Stimulated activated CD8-positive, alpha-beta memory T cell treated with anti-CD3 and anti-CD28 coated beads, Interleukin-12 subunit alpha, Interleukin-12 subunit beta, amount 100 ng/mL, for 4 hours (primary cell): ENCODE measurements around the gene LBX1.

Source experiments
- DNase-seq: peaks from one replicate; pipeline ENCODE4 v3.0.0-alpha.2; 2020; ENCODE audit warnings: low read depth

The LBX1 gene

DNA sequence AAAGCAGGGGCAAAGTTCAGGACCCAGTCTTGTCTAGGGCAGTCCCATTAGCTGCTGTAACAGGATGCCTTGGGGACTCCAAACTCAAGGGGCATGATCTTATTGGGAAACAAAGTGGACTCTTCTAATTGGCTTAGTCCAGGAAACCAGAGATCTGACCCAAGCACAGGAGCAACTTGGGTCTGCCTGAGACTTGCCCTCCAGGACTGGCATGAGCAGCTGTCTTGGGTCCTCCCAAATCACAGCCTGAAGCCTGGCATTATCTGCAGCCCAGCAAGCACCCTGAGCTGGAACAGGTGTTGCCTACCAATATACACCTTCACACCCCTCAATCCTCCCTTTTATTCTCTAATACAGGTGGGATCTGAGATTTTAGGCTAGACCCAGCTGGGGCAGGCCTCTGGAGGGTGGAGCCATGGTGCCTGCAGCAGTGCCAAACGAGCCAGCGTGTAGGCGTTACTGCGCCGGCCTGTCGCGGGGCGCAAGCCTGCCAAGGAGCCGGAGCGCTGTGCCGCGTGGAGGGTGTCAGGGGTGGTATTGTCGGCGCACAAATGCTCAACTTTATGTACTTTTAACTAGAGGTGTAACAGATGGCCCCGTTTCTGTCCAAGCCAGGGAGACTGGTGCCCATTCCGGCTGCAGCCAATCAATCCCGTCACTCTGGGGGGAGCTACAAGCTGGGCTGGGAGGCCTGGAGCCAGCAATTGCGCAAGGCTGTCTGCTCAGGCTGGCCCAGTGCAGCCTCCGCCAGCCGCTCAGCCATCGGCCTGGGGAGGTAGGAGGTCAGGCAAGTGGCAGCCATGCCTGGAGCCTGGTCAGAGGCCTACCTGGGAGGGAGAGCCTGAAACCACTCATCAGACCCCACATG, 12.8 kb upstream of the LBX1 start:
- DNase-seq: no peak

DNA sequence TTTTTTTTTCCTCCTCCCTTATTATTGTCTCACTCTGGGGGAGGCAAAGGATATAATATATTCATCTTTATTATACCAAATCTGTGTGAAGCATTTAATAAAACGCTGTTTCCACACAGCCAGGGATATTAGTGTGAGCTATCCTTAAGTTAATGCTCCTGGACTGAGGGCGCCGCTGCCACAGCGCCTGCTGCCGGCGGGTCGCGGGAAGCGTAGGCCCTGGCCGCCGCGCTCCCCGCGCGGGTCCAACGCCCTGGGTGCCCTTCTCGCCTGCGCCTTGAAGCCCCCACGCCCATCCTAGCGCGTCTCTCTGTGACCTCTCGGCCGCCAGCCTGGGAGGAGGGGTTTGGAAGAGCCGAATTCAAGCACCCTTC, 9.5 kb upstream of the LBX1 start:
- no peak for DNase-seq

DNA sequence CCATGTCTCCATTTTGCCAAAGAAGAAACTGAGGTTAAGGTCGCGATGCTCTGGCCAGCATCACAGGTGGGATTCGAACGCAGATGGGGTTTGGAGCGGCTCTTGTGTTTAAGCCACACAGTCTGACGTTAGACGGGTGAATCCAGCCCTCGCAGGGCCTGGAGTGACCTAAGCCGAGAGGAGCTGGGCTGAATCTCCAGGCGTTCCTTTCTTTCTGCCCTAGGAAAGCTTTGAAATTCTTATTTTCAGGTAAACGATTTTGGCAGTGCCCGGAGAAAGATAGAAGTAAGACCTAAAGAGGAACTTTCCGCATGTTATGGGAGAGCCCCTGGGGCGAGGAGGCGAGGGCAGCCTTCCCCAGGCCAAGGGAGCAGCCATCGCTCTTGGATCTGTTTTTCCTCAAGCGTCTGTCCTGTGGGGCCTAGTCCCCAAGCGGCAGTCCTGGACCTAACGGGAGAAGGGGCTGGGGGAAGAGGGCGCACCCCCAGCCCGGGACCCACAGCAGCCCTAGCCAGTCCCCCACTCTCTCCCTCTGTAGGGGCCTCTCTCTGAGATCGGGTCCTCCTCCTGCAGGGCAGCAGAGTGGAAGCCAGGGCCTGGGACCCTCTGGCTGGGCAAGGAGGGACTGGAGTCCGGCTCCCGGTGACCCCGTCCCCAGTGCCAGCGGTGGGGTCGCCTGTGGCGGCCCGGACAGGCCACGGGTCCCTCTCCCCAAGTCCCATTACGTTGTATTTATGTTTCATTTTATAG, 8.9 kb upstream of the LBX1 start:
- no peak for DNase-seq

DNA sequence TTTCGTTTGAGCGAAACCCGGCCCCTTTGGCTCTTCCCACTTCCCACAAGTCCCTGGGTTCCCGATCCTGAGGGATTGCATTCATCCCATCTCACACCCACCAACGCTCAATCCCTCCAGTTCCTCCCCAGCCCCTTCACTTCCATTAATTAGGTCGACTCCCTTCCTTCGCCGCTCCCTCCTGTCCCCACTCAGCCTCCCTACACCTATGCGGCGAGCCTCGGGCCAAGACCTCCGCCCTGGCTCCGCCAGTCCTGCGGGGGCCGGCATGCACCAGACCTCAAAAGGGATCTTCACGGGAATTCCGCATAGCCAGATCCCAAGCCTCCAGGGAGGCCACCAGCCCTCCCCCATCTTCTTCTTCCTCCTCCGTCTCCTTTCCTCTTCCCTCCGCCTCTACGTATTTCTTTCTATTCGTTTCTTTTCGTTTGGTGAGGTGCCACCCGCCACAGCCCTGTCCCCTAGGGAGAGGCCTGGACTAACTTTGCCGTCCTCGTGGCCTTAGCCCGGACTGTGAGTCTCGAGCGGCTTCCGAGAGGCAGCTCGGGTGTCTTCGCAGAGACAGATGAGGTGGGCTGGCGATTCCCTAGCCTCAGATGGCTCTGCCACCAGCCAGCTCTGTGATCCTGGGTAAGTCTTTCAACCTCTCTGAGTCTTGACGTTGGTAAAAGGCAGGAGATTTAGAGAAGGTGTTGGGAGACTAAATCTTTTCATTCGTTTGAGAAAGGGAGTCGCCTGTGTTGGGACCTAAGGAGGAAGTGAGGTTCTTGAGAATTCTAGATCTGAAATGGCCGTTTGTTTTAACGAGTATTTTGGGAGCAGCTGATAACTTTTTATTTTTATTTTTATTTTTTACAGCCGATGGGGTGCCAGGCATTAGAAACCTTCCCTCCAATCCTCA, 8.1 kb upstream of the LBX1 start:
- DNase-seq: no peak

DNA sequence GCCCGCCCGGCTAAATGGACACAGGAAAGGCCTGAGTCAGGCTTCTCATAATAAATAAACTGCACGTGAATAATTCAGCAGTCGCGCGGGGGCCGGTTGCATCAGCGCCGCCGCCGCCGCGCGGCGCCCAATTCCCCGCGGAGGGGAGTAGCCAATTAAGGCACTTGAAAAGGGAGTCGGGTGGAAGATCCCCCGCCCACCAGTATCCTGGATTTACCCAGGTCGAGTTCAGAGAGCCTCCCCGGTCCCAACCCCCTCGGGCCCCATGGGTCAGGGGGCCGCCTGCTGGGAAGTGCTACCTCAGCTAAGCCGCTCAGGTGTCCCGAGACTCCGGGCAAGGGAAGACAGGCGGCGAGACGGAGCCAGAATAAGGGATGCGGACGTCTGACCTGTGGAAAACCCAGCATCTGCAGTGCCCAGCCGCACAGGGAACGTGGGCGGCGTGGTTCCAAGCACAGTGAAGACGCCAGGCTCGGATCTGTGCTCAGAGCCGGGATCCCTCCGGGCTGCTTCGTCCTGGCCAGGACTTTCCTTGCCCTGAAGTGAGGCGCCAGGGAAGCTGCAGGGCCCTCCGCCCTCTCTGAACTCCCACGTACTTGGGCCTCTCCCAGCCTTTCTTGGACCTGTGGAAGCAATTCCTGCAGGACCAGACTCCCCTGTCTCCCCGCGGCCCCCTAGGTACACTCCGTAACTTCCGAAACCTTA, 7.3 kb upstream of the LBX1 start:
- DNase-seq: no peak

DNA sequence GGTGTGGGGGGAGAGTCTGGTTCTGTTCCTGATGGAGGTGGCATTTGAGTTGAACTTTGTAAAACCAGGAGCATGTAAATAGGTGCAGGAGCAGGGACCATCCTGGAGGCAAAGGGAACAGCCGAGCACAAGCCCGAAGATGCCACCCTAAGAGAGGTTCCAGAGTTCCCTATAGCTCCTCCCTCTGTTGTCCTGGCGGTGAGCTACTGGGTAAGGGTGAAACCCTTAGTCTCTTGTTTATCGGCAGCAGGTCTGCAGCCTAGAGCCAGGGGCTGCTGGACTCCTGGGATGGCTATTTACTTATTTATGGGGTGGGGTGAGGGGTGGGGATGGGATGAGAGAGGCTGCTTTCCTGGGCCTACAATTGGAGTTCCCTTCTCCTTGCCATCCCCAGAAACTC, 6.5 kb upstream of the LBX1 start:
- no peak for DNase-seq

DNA sequence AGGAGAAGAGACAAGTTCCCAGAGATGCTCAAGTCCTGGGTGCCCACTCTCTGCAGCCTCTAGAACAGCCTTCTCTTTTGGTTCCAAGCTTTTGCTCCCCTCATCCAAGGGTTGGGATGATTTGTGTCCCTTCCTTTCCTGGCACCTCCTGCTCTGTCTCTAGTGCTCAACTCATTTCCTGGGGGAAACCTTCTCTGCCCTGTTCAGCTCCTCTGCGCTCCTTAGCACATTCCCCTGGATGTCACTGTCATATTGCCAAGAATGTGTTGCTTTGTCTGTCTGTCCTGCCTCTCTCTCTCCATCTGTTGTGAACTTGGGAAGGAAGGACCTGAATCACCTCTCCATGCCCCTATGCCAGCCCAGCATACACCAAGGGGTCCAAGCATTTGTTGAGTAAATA, 5.1 kb upstream of the LBX1 start:
- DNase-seq: no peak

DNA sequence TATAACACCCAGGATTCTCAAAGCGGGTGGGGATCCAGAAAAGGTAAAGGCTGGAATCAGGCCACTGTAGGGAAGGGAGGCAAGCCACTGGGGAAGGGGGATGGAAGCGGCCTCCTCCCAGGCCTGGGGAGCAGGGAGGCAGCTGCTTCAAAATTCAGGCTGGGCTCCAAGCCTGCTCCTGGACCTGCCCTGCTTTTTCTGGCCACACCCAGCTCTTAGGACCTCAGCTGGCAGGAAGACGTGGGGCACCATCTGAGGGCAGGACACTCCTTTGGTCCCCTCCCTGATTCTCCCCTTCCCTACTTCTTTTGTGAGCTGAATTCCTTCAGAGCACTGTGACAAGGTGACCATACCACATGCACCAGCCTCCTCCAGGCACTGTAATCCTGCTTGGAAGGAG, 4.6 kb upstream of the LBX1 start:
- DNase-seq: no peak

DNA sequence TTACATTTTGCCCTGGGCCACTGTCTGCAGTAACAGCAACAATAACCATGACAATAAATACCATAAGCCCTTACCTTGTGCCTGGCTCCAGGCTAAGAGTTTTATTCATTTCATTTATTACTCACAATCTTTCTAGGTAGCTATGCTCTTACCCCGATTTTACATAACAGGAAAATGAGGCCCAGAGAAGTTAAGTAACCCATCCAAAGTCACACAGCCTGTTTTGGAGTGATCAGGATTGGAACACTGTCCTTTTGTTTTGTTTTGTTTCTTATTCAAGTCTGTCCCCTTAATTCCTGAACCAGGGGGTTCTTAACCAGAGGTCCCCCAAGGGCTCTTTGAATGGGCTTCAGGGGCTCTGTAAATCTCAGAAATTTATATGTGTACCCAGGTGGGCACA, 4.2 kb upstream of the LBX1 start:
- DNase-seq: no peak

DNA sequence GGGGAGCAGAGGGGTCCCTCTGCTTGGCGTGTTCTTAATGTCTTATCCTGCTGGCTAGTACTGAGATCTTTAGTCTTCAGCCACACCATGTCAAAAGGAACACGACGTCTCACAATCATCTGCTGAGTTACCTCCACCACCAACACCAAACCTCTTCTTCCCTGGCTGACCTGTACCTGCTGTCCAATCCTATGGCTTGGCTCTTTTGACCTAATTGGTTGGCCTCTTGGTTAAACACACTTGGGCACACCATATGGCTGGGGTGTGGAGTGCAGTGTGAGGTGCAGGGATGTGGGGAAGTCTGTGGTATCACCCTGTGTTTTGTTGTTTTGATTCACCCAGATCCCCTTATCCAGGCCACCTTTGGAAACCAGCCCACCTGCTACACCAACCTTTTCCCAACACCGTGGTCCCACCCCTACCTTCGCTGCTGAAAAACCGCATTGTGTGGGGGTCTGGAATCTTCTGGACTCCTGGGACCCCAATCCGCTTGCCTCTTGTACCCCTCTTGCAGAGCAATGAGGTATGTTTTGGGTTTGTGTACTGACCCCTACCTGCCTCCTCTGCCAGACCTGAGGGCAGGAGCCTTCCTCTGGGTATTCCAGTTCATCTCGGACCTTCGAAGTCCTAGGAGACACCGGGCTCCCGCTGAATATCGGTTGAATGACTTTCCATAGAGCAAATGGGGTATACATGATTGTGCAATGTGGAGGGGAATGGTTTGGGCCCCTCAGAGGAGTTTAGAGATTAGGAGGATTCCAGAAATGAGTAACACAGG, 2.8 kb upstream of the LBX1 start:
- no peak for DNase-seq

DNA sequence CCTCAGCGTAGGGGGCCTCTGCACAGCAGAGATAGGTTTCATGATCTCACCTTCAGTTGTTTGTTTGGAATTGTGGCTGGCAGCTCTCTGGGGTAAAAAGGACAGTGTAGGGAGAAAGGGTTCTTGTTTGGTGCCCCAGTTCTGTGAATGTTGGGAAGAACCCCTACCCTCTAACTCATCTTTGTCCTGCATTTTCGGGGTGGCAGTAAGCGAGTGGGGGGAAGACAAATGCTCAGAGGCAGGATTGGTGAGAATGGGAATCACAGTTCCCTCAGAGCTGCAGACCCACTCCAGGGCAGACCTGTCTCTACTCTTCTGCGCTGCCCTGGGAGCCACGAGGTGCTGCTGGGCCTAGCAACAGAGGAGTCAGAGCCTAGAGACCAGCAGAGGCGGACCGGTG, 1.8 kb upstream of the LBX1 start:
- no peak for DNase-seq

DNA sequence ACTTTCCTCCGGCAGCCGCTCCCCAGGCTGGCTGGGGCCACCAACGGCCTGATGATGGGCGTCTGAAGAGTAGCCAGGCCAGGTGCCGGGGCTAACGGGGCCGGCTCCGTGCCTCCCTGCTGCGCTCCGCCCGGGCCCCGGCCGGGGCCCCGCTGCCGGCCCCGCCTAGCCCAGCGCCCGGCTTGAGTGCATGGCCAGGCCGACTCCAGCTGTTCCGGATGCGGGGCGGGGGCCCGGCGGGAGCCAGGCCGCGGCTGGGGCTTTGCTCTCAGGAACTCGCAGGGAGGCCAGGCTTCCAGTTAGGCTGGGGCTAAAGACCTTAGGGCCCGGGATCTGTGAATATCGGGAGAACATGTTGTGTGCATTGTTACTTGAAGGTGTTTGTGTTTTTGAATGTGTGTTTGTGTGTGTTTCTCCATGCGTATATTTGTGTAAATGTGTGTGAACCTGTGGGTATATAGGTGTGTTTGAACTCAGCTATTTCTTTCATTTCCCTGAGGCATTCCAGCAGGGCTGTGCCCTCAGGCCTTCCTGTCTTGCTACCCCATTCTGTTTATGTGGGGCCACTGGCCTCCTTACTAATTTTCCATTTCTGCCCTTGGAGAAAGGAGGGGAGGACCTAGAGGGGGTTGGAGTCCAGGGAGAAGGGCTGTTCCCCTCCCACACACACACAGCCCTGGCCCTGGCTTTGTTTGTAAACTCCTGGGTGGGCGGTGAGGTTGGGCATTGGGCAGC, 1.1 kb upstream of the LBX1 start:
- DNase-seq: no peak

DNA sequence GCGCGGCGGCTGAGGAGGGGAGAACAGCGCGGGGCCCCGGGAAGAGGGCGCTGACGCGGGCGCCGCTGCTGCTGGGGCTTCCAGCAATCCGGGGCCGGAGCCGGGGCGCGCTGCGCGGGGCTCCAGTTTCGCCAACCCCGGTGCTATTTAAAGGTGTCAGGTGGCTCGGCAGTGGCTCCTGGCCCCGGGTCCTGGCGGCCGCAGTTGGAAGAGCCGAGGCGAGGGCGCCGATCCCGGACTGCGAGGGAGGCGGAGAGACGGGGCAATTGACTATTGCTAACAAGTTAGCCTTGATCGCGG, 347 bp downstream of the LBX1 start:
- DNase-seq: no peak

DNA sequence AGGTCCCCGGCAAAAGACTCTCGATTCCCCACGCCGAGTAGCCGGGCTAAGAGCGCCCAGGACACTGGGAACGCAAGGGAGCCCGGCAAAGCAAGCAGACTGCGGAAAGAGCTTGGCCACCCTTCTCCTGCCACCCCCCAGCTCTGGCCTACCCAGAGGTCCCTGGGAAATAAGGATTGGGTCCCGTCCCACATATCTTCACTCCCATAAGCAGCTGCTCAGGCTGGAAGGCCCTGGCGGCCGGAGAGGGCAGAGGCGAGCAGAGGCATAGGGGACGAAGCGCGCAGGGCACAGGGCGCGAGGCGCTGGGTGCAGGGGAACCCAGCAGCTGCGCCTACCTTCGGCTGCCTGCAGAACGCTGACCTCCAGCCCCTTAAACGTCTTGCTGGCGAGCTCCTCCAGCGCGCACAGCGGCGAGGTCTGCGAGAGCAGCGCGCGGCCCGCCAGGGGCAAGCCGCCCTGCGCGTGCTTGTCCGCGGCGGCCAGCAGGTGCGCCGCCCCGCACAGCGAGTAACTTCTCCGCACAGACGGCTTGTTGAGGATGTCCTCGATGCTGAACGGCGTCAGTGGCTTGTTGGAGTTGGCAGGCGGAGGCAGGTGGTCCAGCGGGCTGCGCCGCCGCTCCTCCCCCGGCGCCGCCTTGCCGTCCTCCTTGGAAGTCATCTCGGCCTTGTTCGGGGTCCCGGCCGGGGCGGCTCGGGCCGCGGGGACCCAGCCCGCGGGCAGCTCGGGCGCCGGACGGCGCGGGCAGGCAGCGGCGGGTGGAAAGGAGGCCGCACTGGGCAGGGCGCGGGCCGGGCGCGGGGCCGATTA, 904 bp downstream of the LBX1 start:
- no peak for DNase-seq

DNA sequence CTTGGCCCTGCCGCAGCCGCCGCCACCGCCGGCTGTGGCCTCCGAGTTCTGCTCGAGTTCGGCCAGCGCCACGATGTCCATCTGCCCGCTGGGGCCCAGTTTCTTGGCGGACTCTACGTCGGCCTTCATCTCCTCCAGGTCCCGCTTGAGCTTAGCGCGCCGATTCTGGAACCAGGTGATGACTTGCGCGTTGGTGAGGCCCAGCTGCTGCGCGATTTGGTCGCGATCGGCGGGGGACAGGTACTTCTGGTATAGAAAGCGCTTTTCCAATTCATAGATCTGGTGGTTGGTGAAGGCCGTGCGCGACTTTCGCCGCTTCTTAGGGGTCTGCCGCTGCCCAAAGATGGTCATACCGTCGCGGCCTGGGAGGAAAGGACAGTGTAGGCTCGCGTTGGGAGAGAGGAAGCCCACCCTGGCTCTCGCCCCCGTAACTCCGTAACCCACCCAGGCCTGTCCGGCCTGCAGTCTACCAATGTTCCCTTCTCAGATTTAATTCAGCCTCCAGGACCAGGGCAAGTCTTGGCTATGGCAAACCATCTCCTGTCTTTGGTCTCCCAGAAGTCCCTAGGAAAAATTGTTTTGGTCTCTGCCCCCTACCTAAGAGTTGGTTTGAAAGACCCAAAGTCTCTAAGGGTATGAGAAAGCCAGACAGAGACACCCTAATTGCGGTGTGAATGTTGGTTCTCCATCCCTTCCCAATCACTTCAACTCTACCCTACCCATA, 1.7 kb downstream of the LBX1 start:
- DNase-seq: no peak

DNA sequence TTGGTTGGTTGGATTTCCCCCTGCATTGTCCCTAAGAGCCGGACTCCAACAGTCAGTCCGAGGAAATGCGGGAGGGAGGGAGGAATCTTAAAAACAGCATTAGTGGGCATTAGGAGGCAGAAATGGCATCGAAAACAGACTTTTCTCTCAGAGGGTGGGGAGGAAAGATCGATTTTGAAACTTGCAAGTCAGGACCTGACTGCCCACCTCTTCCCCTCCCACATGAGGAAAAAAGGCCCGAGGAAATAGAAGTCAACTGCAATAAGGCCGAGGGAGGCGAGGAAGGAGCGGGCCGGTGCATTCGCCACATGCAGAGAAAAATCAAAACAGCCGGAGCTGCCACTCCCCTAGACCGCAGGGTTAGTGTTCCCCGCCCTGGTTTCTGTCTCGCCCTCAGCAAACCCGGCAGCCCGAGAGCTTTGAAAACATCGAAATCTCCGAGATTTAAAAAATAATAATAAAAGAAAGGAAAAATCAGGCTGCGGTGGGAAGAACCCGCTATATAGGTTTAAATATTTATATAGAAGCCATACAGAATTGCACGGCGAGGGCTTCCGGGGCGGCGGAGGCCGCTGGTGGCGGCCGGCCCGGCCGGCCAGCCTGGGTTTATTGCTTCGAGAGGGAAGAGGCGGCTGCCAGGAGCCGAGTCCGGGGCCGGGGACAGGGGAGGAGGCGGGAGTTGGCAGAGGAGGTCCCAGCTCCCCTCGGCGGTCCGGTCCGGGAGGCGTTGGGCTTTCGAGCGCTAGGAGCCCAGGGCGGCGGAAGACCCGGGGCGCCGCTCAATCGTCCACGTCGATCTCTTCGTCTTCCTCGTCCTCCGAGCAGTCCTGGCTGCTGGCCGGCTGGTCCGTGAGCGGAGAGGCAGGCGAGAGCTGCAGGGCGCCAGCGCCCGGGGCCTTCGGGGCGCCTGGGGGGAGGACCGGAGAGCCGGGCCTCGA, 2.5 kb downstream of the LBX1 start:
- DNase-seq: no peak

DNA sequence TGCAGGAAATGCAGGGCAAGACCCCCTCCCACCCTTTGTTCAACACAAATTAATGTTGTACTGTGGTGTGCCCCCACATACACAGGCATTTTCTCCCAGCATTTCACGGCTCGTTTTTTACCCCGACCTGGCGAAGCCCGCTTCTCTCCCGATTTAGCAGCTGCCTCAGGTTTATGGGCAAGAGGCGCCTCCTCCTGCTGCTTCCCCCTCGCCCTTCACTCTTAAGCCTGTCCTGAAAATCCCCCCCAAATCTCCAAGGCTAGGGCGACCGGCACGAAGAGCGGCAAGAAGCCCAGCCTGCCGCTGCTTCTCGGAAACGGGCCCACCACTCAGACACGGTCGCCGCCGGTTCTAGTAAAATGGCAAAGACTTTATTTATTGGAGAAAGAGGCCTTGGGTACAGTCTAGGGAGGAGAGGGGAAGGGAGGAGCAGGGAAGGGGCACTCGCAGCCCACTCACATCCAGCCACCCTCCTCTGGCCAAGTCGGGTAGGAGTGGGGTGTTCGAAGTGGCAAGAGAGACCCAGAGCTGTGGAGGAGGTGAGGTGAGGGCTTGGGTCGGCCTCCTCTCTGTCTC, 3.3 kb downstream of the LBX1 start:
- no peak for DNase-seq
